IPS-18c (cell line): Measurements from ENCODE around the gene IFITM2.
"Not testable (repeated sequence)": the region's sequence is repeated elsewhere in the genome, so short reads cannot be mapped to it uniquely, and the experiment has no call there.

ENCODE experiments used
- H3K4me3 ChIP-seq: 2 replicates; pipeline ENCODE4 v1.7.0; 2013; ENCODE audit warnings: low read depth, mild to moderate bottlenecking, low read length, moderate library complexity; ENCODE audit not compliant: insufficient read depth
- H3K9me3 ChIP-seq: one replicate; pipeline ENCODE4 v1.6.1; 2013; ENCODE audit warnings: mild to moderate bottlenecking, low read length, moderate library complexity; ENCODE audit not compliant: control insufficient read depth, insufficient read depth

IFITM2 gene

GRCh38 chr11:344836-345578, 37.4 kb downstream of the IFITM2 start:
- no peak overlapping the region for H3K4me3 ChIP-seq
- no peaks in the 10 kb centered on the region for H3K9me3 ChIP-seq

- Histone ChIP-seq H3K4me3 (no peak overlapping the region), H3K9me3 (peaks cover 1% of the 10 kb centered on the region)
These were observed 38.9 kb downstream of the IFITM2 start for GRCh38 chr11:346529-346928.

DNA sequence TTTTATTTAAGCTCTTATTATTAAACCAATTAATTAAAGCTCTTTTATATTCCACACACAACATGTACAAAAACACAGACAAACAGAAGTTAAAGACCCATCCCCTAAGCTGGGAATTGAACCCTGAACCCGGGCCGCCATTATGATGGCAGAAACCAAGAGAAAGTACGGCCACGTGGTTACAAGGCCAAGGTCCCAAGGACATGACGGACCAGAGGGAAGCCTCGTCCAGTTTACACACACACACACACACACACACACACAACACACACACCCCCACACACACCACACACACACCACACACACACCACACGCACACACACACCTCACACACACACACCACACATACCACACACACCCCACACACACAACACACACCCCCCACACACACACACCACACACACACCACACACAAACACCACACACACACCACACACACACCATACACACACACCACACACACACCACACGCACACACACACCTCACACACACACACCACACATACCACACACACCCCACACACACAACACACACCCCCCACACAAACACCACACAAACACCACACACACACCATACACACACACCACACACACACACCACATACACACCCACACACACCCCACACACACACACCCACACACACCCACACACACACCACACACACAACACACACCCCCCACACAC, 41.8 kb downstream of the IFITM2 start:
- H3K9me3 ChIP-seq, H3K4me3 ChIP-seq: not testable (repeated sequence)

- H3K4me3 ChIP-seq, H3K9me3 ChIP-seq: not testable (repeated sequence)
These were observed 42.6 kb downstream of the IFITM2 start for GRCh38 chr11:350033-350722.

DNA sequence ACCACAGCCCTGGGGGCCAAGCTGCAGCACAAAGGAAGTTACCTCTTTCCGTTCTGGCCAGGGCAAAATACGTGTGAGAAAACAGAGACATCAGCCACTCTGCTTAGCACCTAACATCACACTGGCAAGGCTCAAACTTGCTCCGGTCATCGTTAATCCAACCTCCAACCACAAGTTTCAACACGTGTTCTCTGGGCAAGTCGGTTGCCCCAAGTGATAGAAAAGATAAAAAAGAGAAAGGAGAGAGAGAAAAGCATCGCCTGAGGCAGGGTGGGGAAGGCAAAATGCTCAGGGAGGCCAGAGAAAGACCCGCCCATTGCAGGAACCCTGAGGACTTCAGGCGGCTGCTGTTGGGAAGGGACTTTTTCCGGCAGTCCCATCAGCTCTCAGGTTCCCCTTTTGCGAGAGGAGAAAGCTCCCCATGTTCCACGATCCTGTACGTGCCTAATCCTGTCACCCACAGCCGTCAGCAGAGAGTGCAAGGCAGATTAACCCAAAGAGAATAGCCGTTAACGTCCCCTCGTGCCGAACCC, 43.2 kb downstream of the IFITM2 start:
- H3K4me3 ChIP-seq: no peak overlapping the region

DNA sequence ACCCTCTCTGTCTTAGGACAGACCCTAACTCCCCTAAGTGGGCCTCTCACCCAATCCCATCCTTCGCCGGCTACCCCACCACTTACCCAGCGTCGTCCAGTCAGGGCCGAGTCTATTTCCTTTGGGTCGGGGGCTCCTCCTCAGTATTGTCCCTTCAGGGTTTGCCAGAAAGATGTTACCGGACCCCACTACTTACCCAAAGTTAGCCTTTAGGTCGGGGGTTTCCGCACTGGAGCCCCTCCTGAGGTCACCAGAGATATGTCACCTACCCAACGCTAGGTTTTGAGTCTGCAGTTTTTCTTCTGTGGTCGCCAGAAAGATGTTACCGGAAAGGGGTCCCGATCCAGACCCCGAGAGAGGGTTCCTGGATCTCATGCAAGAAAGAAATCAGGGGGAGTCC, 43.8 kb downstream of the IFITM2 start:
- Histone ChIP-seq H3K9me3 (peaks cover 5% of the 10 kb centered on the region), H3K4me3 (no peak overlapping the region)

More for the DNA sequence above, 43.2 kb downstream of the IFITM2 start:
- H3K9me3 ChIP-seq: peaks cover 5% of the 10 kb centered on the region

DNA sequence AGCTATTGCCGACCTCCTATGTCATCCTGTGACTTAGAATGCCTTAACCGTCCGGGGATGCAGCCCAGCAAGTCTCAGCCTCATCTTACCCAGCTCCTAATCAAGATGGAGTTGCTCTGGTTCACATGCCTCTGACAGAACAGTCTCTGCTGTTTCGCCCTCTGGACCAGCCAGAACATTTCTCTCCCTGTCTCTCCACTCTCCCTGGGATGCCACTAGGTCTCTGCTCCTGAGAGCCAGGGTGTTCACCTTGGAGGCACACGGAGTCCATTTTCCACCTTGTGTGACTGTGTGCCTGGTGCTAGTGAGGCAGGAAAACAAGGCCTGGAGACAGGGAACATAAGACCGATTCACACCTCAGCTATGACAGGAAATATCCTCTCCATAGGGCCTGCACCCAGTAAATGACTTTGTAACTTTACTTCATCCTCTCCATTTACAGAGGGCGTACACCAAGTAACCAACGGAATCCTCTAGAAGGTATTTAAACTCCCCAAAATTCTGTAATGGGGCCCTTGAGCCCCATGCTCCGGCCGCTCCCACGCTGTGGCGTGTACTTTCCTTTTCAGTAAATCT, 44.9 kb downstream of the IFITM2 start:
- Histone ChIP-seq H3K9me3 (peaks cover 5% of the 10 kb centered on the region), H3K4me3 (no peak overlapping the region)

GRCh38 chr11:353179-353873, 45.7 kb downstream of the IFITM2 start:
- peaks cover 5% of the 10 kb centered on the region for H3K9me3 ChIP-seq
- no peak overlapping the region for H3K4me3 ChIP-seq

DNA sequence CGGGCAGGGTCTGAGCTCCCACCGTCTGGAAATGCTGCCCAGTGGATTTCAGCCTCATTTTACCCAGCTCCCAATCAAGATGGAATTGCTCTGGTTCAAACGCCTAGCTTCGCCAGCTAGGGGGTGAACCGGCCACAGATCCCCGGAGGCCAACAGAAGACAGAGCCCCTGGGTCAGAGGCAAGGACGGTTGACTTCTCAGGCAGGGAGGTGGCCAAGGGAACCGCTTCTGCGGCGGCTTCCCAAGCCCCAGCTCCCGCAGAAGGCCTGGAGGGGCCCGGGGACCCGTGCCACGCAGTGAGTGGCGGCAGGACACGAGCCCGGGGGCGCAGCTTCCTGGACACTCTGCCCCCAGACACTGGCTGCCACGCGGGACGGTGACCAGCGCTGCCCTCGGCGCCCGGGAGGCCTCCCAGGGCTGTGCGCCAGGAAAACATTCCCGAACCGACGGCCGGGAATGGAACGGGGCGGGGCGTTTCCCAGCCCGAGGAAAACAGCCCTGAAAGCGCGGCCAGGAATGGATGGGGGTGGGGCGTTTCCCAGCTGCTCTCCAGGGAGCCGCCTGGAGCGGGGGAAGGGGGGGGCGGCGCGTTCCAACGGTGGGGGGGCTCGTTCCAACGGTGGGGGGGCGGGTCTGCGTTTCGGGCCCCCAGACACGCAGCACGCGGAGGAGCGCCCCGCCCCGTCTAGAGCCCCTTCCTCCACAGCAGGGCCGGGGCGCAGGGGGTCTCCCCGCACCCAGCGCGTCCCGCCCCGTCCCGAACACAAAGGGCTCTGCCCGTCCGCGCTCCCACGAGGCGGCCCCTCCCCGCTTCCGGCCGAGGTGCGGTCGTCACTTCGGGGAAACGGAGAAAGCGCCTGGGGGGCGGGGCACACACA, 48.2 kb downstream of the IFITM2 start:
- H3K4me3 ChIP-seq: peak overlapping the region; percentile 43; the same call in 1 of the 2 replicates
- peaks cover 12% of the 10 kb centered on the region for H3K9me3 ChIP-seq

DNA sequence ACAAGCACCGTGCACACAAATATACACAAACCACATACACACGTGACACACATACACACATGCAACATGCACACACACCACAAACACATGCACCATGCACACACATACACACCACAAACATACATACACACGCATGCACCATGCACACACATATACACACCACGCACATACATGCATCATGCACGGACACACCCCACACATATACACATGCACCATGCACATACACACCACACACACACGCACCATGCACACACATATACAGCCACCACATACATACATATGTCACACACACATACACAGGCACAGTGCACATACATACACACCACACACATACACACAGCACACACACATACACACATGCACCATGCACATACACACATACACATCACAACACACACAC, 49.0 kb downstream of the IFITM2 start:
- H3K9me3 ChIP-seq: peaks cover 12% of the 10 kb centered on the region
- H3K4me3 ChIP-seq: no peak overlapping the region

- Histone ChIP-seq H3K9me3 (peaks cover 9% of the 10 kb centered on the region), H3K4me3 (no peak overlapping the region)
These were observed 50.0 kb downstream of the IFITM2 start for GRCh38 chr11:357582-357981.

GRCh38 chr11:358129-358800, 50.6 kb downstream of the IFITM2 start:
- H3K9me3 ChIP-seq: peaks cover 9% of the 10 kb centered on the region
- no peak overlapping the region for H3K4me3 ChIP-seq
